ENCODE results near the gene MYADML2. TPM values are rescaled to one million over a fixed set of nuclear protein-coding genes. Genes with fewer than 3 reads are reported as not detected.
A peak's percentile ranks its signal among the peaks of the same experiment; 100 is the strongest.

Gene MYADML2
- polyA plus RNA-seq, 4 donors = 0.14 to 0.33 (median 0.24) TPM; not detected in 1

- no peak for DNase-seq (ENCODE audit: low read depth in 4 of 4, low spot score in 2 of 4)
Measured at GRCh38 chr17:81912441-81913309, 34.4 kb downstream of the MYADML2 start.

GRCh38 chr17:81911969-81912368 is 35.1 kb downstream of the MYADML2 start:
- no peak for DNase-seq (ENCODE audit: low read depth in 4 of 4, low spot score in 2 of 4)

DNA sequence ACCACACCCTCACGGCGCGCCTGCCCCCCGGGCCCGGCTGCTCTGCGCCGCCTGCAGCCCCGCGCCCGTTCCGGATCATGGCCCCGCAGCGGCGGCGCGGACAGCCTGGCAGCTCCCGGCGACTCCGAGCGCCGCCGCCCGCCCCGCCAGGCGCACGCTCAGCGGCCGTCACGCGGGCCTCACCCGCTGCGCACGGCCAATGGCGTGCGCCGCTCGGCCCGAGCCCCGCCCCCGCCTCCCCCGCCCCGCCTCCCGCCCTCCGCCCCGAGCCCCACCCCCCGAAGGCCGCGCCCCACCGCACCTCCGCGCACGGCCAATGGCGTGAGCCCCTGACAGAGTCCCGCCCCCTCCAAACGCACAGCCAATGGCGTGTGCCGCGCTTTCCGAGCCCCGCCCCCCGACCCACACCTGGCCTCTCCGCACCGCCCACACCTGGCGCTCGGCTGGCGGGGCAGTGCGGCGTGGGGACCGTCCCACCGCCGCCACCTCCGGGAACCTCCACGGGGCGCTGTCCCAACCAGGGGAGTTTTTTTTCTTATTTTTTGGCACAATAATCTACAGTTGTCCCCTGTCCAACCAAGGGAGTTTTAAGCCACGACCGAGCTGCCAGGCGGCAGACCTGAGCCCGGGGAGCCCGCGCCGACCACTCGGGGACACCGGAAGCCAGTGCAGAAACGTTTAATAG is 35.6 kb downstream of the MYADML2 start, which contains the start of gene PCYT2:
PCYT2 (minus strand) TSS at position 123 of the 685 bp plus-strand sequence; CDS start at position 79, 44 bp downstream.
- DNase-seq (ENCODE audit: low read depth in 4 of 4, low spot score in 2 of 4) = peak in 2 of 4 donors; percentile 73

GRCh38 chr17:81910840-81911276 is 36.2 kb downstream of the MYADML2 start:
- DNase-seq (ENCODE audit: low read depth in 4 of 4, low spot score in 2 of 4) = no peak

DNA sequence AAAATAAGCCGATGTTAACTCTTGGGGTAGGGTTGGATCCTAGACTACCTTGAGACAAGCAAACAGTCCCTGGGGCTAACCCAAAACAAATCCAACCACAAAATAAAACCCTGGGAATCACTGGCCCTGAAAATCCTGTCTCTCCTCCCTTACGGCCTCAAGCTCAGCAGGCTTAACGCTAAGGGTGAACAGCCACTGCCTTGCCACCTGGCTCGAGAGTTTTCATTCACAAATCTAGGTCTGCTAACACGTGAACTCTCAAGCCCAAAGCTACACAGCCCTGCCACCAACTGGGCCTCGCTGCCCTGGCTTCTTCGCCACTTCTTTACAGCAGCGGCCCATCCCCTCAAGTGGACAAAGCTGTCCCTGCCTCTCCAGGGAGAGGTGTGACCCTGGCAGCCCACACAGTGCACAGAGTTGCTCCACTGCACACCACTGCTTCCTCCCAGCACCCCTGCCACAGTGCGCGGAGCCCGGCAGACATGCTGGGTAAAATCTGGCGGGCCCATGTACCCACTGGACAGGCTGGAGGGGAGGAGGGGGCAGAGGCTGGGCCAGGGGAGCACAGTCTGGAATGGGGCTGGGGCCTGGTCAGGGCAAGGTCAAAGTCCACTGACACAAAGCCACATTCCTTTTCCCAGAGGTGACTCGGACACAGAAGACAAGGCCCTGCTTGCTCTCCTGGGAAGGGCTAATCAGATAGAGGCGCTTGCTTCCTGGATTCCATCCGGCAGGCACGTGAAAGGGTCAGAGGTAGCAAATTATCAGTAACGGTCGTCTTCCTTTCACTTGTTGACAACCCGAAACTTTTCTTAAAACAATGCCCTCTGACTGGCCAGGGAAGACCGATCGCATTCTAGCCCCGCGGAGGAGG is 36.8 kb downstream of the MYADML2 start:
- no peak for DNase-seq (ENCODE audit: low read depth in 4 of 4, low spot score in 2 of 4)

DNA sequence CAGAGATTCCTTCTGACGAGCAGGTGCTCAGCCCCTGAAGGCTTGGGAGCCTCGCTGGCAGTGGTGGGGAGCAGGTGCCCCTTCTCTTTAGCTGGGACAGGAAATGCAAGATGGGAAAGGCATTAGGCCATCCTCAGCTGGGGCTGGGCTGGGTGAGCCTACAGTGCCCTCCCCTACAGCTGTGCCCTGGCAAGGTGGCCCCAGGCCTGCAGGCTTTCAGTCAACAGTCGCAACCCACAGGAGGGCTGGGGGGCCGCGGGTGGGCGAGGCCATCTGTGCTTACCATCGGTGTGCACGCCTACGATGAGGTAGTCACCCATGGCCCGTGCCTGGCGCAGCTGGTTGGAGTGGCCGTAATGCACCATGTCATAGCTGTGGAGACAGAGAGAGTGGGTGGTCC is 37.8 kb downstream of the MYADML2 start:
- DNase-seq (ENCODE audit: low read depth in 4 of 4, low spot score in 2 of 4) = no peak

GRCh38 chr17:81908793-81909192 is 38.2 kb downstream of the MYADML2 start:
- no peak for DNase-seq (ENCODE audit: low read depth in 4 of 4, low spot score in 2 of 4)

DNA sequence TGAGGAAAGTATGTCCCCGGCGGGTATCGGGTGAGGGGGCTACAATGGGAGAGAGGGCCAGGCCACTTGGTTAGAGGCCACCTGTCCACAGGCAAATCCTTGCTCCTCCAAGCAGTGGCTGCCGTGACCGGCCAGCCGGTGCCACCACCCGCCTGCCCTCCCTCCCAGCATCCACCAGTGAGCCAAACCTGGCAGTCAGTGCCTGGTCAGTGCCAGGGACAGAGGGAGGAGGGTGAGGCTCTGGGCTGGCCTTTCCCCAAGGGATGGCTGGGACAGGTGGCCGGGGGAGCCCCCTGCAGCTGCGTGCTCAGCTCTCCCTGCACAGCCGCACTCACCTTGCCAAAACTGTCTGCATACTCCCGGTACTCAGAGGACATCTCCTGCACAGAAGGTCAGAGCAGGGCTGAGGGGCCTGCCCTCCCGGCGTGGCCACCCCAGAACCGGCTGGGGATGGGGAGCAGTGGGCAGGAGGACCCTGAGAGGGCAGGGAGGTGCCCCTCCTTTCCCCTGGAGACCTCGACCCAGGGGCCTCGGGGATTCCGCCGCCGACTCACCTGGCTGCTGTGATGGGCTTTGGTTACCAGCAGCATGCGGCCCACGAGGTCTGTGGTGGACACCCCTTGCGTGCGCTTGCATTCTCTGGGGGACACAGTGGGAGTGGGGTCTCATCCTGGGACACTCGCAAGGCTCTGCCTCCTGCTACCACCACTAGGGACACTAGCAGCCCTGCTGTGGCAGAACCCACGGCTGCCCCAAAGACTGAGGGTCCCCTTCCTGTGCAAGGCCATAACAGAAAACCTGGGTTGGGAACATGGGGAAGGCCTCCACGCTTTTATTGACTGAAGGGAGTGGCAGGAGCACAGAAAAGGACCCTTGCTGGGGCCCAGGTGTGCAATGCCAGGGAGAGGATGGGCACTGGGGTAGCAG is 39.6 kb downstream of the MYADML2 start:
- DNase-seq (ENCODE audit: low read depth in 4 of 4, low spot score in 2 of 4) = no peak

GRCh38 chr17:81906476-81907218 is 40.4 kb downstream of the MYADML2 start:
- DNase-seq (ENCODE audit: low read depth in 4 of 4, low spot score in 2 of 4) = no peak

- DNase-seq (ENCODE audit: low read depth in 4 of 4, low spot score in 2 of 4) = no peak
Measured at GRCh38 chr17:81905993-81906392, 41.0 kb downstream of the MYADML2 start.

DNA sequence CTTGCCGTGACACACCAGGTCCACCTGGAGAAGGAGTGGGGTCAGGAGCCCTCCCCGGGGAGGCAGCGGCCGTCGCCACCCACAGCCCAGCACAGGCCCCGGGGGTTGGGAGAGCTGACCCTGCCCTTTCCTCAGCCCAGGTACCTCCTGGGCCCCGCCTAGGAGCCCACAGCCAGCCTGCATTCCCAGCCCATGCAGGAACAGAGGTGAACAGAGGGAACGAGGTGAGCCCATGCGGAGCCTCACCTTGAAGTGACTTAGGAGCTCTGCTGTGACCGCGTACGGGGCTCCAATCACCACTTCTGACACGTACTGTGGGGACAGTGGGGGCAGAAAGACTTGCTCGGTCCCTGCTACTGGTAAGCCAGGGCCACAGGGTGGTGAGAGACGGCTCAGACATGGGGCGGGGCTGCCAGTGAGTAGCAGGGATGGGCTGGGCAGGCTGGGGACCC is 41.6 kb downstream of the MYADML2 start:
- DNase-seq (ENCODE audit: low read depth in 4 of 4, low spot score in 2 of 4) = no peak

- no peak for DNase-seq (ENCODE audit: low read depth in 4 of 4, low spot score in 2 of 4)
Measured at GRCh38 chr17:81904600-81905423, 42.2 kb downstream of the MYADML2 start.

GRCh38 chr17:81903896-81904599 is 43.0 kb downstream of the MYADML2 start:
- DNase-seq (ENCODE audit: low read depth in 4 of 4, low spot score in 2 of 4) = no peak

GRCh38 chr17:81903415-81903831 is 43.6 kb downstream of the MYADML2 start:
- DNase-seq (ENCODE audit: low read depth in 4 of 4, low spot score in 2 of 4) = no peak

DNA sequence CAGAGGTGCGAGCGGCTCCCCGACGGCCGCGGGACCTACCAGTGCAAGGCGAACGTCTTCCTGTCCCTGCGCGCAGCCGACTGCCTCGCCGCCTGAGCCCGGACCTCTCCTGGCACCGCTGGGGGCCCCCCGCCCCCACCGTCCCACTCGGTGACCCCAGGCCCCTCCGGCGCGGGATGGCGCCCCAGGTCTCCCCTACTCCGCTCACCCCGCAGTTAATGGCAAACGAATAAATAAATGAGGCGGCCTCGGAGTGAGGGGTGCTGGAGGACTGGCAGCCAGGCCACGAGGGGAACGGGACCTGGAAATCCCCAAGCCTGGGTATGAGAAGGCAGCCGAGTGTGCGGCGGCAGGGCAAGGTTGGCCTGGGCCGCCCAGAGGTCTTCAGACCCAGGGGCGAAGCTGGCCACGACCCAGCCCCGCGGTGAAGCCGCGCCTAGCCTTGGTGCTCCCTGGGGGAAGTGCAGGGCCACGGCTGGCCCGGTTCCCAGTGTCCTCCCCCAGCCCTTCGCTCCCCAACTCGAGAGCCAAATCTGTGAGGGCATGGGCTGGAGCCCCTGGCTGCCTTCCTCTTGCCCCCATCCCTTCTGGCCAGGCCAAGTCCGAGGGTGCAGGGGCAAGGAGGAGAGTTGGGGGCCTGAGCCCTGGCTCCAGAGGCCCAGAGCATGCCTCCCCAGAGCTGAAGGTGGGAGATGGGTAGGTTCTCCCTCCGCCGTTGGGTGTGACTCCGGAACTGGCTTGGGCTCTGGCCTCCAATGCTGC is 44.2 kb downstream of the MYADML2 start:
- no peak for DNase-seq (ENCODE audit: low read depth in 4 of 4, low spot score in 2 of 4)

GRCh38 chr17:81902023-81902652 is 44.9 kb downstream of the MYADML2 start, which contains the start of gene NPB:
TSS of gene NPB (plus strand) at chr17:81902238. CDS start at chr17:81902278, 40 bp downstream.
- no peak for DNase-seq (ENCODE audit: low read depth in 4 of 4, low spot score in 2 of 4)

Data from left renal cortex interstitium (tissue), 4 donors.